Measurements from ENCODE around the gene RNF114. TPM values are rescaled to one million over a fixed set of nuclear protein-coding genes. Genes with fewer than 3 reads are reported as not detected.
A peak's percentile ranks its signal among the peaks of the same experiment; 100 is the strongest.
"Not testable (repeated sequence)": the region's sequence is repeated elsewhere in the genome, so short reads cannot be mapped to it uniquely, and the experiment has no call there.

RNF114 gene
- total and polyA plus RNA-seq, 8 donors, result 60.8 to 70.9 (median 65.6) TPM

DNA sequence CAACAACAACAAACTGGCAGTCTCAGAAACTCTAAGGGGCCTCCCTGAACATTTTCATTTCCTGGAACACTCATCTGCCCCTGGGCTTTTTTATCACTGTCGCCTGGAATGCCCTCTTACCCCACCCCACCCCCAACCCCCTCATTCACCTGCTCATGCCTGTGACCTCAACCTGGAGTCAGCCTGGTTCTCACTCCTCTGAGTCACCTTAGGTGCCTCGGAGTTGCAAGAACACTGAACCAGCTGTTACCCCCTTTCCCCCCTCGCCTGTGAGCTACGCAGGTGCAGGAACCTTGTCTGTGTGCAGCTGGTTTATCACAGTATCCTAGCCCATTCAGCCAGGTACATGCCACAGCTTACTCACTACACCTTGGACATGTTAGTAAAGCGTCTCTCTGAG lies 33.7 kb downstream of the RNF114 start:
- TF ChIP-seq, protein P1, sequence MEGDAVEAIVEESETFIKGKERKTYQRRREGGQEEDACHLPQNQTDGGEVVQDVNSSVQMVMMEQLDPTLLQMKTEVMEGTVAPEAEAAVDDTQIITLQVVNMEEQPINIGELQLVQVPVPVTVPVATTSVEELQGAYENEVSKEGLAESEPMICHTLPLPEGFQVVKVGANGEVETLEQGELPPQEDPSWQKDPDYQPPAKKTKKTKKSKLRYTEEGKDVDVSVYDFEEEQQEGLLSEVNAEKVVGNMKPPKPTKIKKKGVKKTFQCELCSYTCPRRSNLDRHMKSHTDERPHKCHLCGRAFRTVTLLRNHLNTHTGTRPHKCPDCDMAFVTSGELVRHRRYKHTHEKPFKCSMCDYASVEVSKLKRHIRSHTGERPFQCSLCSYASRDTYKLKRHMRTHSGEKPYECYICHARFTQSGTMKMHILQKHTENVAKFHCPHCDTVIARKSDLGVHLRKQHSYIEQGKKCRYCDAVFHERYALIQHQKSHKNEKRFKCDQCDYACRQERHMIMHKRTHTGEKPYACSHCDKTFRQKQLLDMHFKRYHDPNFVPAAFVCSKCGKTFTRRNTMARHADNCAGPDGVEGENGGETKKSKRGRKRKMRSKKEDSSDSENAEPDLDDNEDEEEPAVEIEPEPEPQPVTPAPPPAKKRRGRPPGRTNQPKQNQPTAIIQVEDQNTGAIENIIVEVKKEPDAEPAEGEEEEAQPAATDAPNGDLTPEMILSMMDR (IDR thresholded peaks at IDR 0.05), result no peak
- Histone ChIP-seq H3K4me3 (no peak overlapping the region), H3K27me3 (no peaks in the 10 kb centered on the region), H3K36me3 (no peaks in the 10 kb centered on the region), H3K27ac (no peak overlapping the region), H3K4me1 (peaks cover 0 to 19% of the 10 kb centered on the region in 2 donors), H3K9me3 (no peaks in the 10 kb centered on the region)
- DNase-seq, result no peak
- ATAC-seq, result no peak
- intact Hi-C loops (cut with DNase I), result no loop called here

DNA sequence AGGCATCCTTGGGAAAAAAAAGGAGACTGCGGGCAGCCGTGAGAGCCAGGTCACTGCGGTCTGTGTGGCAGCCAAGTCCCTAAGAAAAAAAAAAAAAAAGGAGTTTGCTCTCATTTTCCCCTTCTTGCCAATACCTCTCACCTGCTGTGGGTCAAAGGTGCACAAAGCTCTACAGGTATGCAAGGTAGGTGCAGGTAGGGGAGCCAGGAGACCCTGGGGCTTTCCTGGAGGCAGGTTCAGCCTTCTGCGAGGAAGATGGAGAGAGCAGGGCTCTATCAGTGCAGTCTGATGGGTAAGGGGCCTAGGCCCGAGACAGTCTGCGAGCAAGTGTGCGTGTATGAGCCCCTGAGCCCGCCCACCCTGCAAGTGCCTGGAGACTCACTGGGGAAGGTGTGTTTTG lies 34.3 kb downstream of the RNF114 start:
- TF ChIP-seq, protein P1 (IDR thresholded peaks at IDR 0.05), result no peak
- H3K27ac ChIP-seq, result no peak overlapping the region
- intact Hi-C loops (cut with DNase I), result no loop called here
- H3K4me3 ChIP-seq, result no peak overlapping the region
- no peak for DNase-seq
- H3K4me1 ChIP-seq, result peaks cover 0 to 16% of the 10 kb centered on the region in 2 donors
- no peaks in the 10 kb centered on the region for H3K27me3 ChIP-seq
- no peak for ATAC-seq
- H3K36me3 ChIP-seq, result no peaks in the 10 kb centered on the region
- no peaks in the 10 kb centered on the region for H3K9me3 ChIP-seq

DNA sequence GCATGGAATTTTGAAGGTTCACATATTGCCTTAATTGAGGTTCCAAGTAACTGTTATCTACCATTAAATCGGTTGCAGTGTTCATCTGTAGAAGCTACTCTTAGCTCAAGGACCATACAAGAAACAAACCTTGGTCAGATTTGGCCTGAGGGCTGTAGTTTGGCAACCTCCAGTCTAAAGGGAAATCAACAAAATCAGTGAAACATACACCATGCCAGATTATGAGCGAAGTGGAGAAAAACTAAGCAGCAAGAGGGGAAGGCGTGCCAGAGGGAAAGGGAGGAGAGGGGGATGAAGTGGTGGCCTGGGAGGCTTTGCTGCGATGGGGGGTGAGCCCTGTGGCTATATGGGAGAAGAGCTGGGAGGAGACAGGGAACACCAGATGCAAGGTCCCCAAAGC lies 37.8 kb downstream of the RNF114 start:
- intact Hi-C loops (cut with DNase I), result no loop called here
- Histone ChIP-seq H3K27ac (no peak overlapping the region), H3K9me3 (no peaks in the 10 kb centered on the region), H3K36me3 (no peaks in the 10 kb centered on the region), H3K4me1 (peaks cover 0 to 3% of the 10 kb centered on the region in 2 donors), H3K27me3 (no peaks in the 10 kb centered on the region), H3K4me3 (no peak overlapping the region)
- TF ChIP-seq, protein P1 (IDR thresholded peaks at IDR 0.05), result no peak
- DNase-seq (no peak), ATAC-seq (no peak)

DNA sequence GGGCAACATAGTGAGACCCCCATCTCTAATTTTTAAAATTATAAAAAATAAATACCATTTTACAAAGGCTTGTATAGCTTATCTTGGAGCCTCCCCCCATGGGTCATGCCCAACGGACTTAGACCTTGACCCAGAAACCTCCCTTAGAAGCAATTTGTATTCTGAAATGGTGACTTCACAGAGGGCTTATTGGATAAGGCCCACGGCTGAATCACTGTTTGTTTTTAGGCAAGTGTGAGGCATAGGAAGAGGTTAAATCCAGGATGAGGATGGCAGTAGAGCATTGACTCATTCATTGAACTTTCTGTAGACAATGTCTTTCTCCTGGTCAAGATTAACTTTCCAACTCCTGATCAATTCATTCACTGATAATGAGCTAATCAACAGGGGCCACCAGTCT lies 40.3 kb downstream of the RNF114 start:
- Histone ChIP-seq H3K27ac (no peak overlapping the region), H3K4me1 (peaks cover 0 to 13% of the 10 kb centered on the region in 2 donors), H3K4me3 (no peak overlapping the region), H3K9me3 (no peaks in the 10 kb centered on the region), H3K27me3 (peaks cover 0 to 4% of the 10 kb centered on the region in 2 donors), H3K36me3 (no peaks in the 10 kb centered on the region)
- no peak for DNase-seq
- TF ChIP-seq, protein P1 (IDR thresholded peaks at IDR 0.05), result no peak
- no peak for ATAC-seq
- intact Hi-C loops (cut with DNase I), result no loop called here

DNA sequence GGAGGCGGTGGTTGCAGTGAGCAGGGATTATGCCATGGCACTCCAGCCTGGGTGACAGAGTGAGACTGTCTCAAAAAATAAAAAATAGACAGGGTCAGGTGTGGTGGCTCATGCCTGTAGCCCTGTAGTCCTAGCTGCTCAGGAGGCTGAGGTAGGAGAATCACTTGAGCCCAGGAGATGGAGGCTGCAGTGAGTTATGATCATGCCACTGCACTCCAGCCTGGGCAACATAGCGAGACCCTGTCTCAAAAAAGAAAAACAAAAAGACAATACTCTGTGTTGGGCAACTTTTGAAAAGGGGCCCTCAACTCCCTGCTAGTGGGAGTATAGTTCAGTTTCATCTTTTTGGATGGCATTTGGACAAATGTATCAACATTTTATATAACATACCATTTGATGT lies 41.5 kb downstream of the RNF114 start:
- intact Hi-C loops (cut with DNase I); H3K27ac ChIP-seq; H3K36me3 ChIP-seq; H3K4me3 ChIP-seq; ATAC-seq; H3K9me3 ChIP-seq: not testable (repeated sequence)
- peaks cover 0 to 16% of the 10 kb centered on the region in 2 donors for H3K27me3 ChIP-seq
- DNase-seq, result peak in 1 of 4 donors; percentile 2
- H3K4me1 ChIP-seq, result peaks cover 7 to 25% of the 10 kb centered on the region in 2 donors

DNA sequence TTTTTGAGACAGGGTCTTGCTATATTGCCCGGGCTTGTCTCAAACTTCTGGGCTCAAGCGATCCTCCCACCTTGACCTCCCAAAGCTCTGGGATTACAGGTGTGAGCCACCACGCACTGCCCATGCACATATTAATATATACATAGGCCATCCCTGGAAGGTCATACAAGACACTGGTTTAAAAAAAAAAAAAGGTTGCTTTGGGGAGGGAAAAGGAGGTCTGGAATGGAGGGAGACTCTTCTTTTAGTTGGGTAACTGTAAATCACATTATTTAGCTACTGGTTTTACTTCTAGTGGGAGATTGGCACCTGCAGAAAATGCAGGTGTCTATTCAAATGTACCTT lies 42.5 kb downstream of the RNF114 start:
- peaks cover 0 to 23% of the 10 kb centered on the region in 2 donors for H3K27me3 ChIP-seq
- no peak overlapping the region for H3K27ac ChIP-seq
- H3K4me3 ChIP-seq, result no peak overlapping the region
- TF ChIP-seq, protein P1 (IDR thresholded peaks at IDR 0.05), result no peak
- no peaks in the 10 kb centered on the region for H3K36me3 ChIP-seq
- DNase-seq (no peak), ATAC-seq (no peak)
- intact Hi-C loops (cut with DNase I), result no loop called here
- H3K4me1 ChIP-seq, result peaks cover 7 to 34% of the 10 kb centered on the region in 2 donors
- no peaks in the 10 kb centered on the region for H3K9me3 ChIP-seq

Measured in left lung (tissue), 10 donors.